Karpas-422 (cell line): ENCODE results near the gene CHCHD6. TPM values are rescaled to one million over a fixed set of nuclear protein-coding genes. Genes with fewer than 3 reads are reported as not detected.

Experiments
- DNase-seq: peaks from one replicate; pipeline ENCODE4 v3.0.0-alpha.2; 2015
- H2AFZ ChIP-seq: fragments of 200-600 bp; sonication (generic); 2 replicates; pipeline ENCODE4 v1.6.1; 2014; ENCODE audit warnings: antibody characterized with exemption, low read length, mixed read lengths
- H3K27ac ChIP-seq: fragments of 200-600 bp; sonication (generic); 2 replicates; pipeline ENCODE4 v1.5.1; 2014; ENCODE audit warnings: mild to moderate bottlenecking, low read length, moderate library complexity
- H3K27me3 ChIP-seq: fragments of 200-600 bp; sonication (generic); 2 replicates; pipeline ENCODE4 v1.6.1; 2014; ENCODE audit warnings: low read length, mixed read lengths
- H3K36me3 ChIP-seq: fragments of 200-600 bp; sonication (generic); 2 replicates; pipeline ENCODE4 v1.6.1; 2014; ENCODE audit warnings: low read length, mixed read lengths; ENCODE audit not compliant: insufficient read depth
- H3K4me1 ChIP-seq: fragments of 200-600 bp; sonication (generic); 2 replicates; pipeline ENCODE4 v1.6.1; 2014; ENCODE audit warnings: mild to moderate bottlenecking, low read length, mixed read lengths
- H3K4me2 ChIP-seq: fragments of 200-600 bp; sonication (generic); 2 replicates; pipeline ENCODE4 v1.6.1; 2014; ENCODE audit warnings: low read length, low read depth, mild to moderate bottlenecking; ENCODE audit not compliant: poor library complexity, severe bottlenecking
- H3K4me3 ChIP-seq: fragments of 200-600 bp; sonication (generic); 2 replicates; pipeline ENCODE4 v1.5.1; 2014; ENCODE audit warnings: mild to moderate bottlenecking, antibody characterized with exemption, low read length, mixed read lengths
- H3K79me2 ChIP-seq: fragments of 200-600 bp; sonication (generic); 2 replicates; pipeline ENCODE4 v1.6.1; 2014; ENCODE audit warnings: mild to moderate bottlenecking, low read length, mixed read lengths
- H3K9ac ChIP-seq: fragments of 200-600 bp; sonication (generic); 2 replicates; pipeline ENCODE4 v1.6.0; 2014; ENCODE audit warnings: low read length
- H3K9me2 ChIP-seq: fragments of 200-600 bp; sonication (generic), shearing (Covaris generic); replicated peaks from 2 replicates; pipeline ENCODE4 v1.6.0; 2014; ENCODE audit warnings: mild to moderate bottlenecking, low read length, moderate library complexity; ENCODE audit not compliant: insufficient read depth
- H3K9me3 ChIP-seq: fragments of 300-700, 200-600 bp; sonication (generic); 2 replicates; pipeline ENCODE4 v1.6.1; 2014; ENCODE audit warnings: low read length, mixed read lengths
- H4K20me1 ChIP-seq: fragments of 200-600 bp; sonication (generic); 2 replicates; pipeline ENCODE4 v1.6.1; 2014; ENCODE audit warnings: mild to moderate bottlenecking, antibody characterized with exemption, low read length, low read depth; ENCODE audit not compliant: insufficient read depth
- total RNA-seq: library from RNA; depleted of rRNA; stranded (reverse); fragments of >200 nt; shearing (Covaris generic); gene quantifications from 2 replicates; pipeline ENCODE4 v1.2.3, GENCODE V29; 2014; ENCODE audit warnings: low replicate concordance

CHCHD6 gene
- total RNA-seq, 1 experiment from 2014 or later, result 12.8 TPM

- Histone ChIP-seq H4K20me1 (0 out of 2 replicates have a peak, but pooled peaks cover 3% of the 10 kb centered on the region), H3K4me3 (no peak overlapping the region), H3K36me3 (no peaks in the 10 kb centered on the region), H3K4me2 (no peak overlapping the region), H3K27me3 (no peaks in the 10 kb centered on the region), H3K9me3 (no peaks in the 10 kb centered on the region), H3K79me2 (no peaks in the 10 kb centered on the region), H3K9ac (no peak overlapping the region), H3K27ac (no peak overlapping the region), H3K9me2 (no peaks in the 10 kb centered on the region), H3K4me1 (no peaks in the 10 kb centered on the region), H2AFZ (no peak overlapping the region)
- DNase-seq, result no peak
These were observed 263.3 kb downstream of the CHCHD6 start for GRCh38 chr3:126967386-126967785.

GRCh38 chr3:126968391-126969390, 264.7 kb downstream of the CHCHD6 start:
- Histone ChIP-seq H2AFZ (no peak overlapping the region), H3K9ac (no peak overlapping the region), H3K4me3 (no peak overlapping the region), H3K4me2 (no peak overlapping the region), H3K27me3 (no peaks in the 10 kb centered on the region), H3K27ac (no peak overlapping the region), H3K36me3 (no peaks in the 10 kb centered on the region), H3K9me2 (no peaks in the 10 kb centered on the region), H3K9me3 (no peaks in the 10 kb centered on the region), H3K79me2 (no peaks in the 10 kb centered on the region), H3K4me1 (peaks cover 7% of the 10 kb centered on the region), H4K20me1 (0 out of 2 replicates have a peak, but pooled peaks cover 3% of the 10 kb centered on the region)
- no peak for DNase-seq

- 0 out of 2 replicates have a peak, but pooled peaks cover 3% of the 10 kb centered on the region for H4K20me1 ChIP-seq
- H2AFZ ChIP-seq, result no peak overlapping the region
- H3K4me2 ChIP-seq, result no peak overlapping the region
- H3K9me3 ChIP-seq, result no peaks in the 10 kb centered on the region
- H3K79me2 ChIP-seq, result no peaks in the 10 kb centered on the region
- no peak overlapping the region for H3K9ac ChIP-seq
- DNase-seq, result no peak
- H3K36me3 ChIP-seq, result no peaks in the 10 kb centered on the region
- no peak overlapping the region for H3K27ac ChIP-seq
- H3K9me2 ChIP-seq, result no peaks in the 10 kb centered on the region
- no peak overlapping the region for H3K4me3 ChIP-seq
- no peaks in the 10 kb centered on the region for H3K27me3 ChIP-seq
- H3K4me1 ChIP-seq, result peaks cover 7% of the 10 kb centered on the region
These were observed 265.5 kb downstream of the CHCHD6 start for GRCh38 chr3:126969586-126969985.

- H4K20me1 ChIP-seq, result 0 out of 2 replicates have a peak, but pooled peaks cover 3% of the 10 kb centered on the region
- H3K27me3 ChIP-seq, result no peaks in the 10 kb centered on the region
- DNase-seq, result no peak
- H3K4me3 ChIP-seq, result no peak overlapping the region
- no peaks in the 10 kb centered on the region for H3K79me2 ChIP-seq
- H3K27ac ChIP-seq, result no peak overlapping the region
- no peak overlapping the region for H3K9ac ChIP-seq
- no peaks in the 10 kb centered on the region for H3K9me2 ChIP-seq
- H3K4me2 ChIP-seq, result no peak overlapping the region
- H3K36me3 ChIP-seq, result no peaks in the 10 kb centered on the region
- peaks cover 7% of the 10 kb centered on the region for H3K4me1 ChIP-seq
- no peak overlapping the region for H2AFZ ChIP-seq
- no peaks in the 10 kb centered on the region for H3K9me3 ChIP-seq
These were observed 266.1 kb downstream of the CHCHD6 start for GRCh38 chr3:126970101-126970500.

GRCh38 chr3:126970921-126971320, 266.9 kb downstream of the CHCHD6 start:
- DNase-seq, result no peak
- Histone ChIP-seq H3K9ac (no peak overlapping the region), H4K20me1 (0 out of 2 replicates have a peak, but pooled peaks cover 3% of the 10 kb centered on the region), H3K27ac (no peak overlapping the region), H3K4me2 (no peak overlapping the region), H3K79me2 (no peaks in the 10 kb centered on the region), H2AFZ (no peak overlapping the region), H3K36me3 (no peaks in the 10 kb centered on the region), H3K4me3 (no peak overlapping the region), H3K9me2 (no peaks in the 10 kb centered on the region), H3K27me3 (no peaks in the 10 kb centered on the region), H3K4me1 (peaks cover 7% of the 10 kb centered on the region), H3K9me3 (no peaks in the 10 kb centered on the region)

GRCh38 chr3:126971891-126972351, 267.9 kb downstream of the CHCHD6 start:
- Histone ChIP-seq H2AFZ (no peak overlapping the region), H3K4me2 (no peak overlapping the region), H4K20me1 (no peaks in the 10 kb centered on the region), H3K27me3 (no peaks in the 10 kb centered on the region), H3K9me2 (no peaks in the 10 kb centered on the region), H3K9ac (no peak overlapping the region), H3K27ac (no peak overlapping the region), H3K4me3 (no peak overlapping the region), H3K79me2 (no peaks in the 10 kb centered on the region), H3K36me3 (no peaks in the 10 kb centered on the region), H3K9me3 (no peaks in the 10 kb centered on the region), H3K4me1 (peaks cover 7% of the 10 kb centered on the region)
- DNase-seq, result no peak

- Histone ChIP-seq H3K4me1 (peaks cover 7% of the 10 kb centered on the region), H3K79me2 (no peaks in the 10 kb centered on the region), H3K9me2 (no peaks in the 10 kb centered on the region), H2AFZ (no peak overlapping the region), H3K36me3 (no peaks in the 10 kb centered on the region), H3K4me2 (no peak overlapping the region), H3K27me3 (no peaks in the 10 kb centered on the region), H3K9ac (no peak overlapping the region), H3K4me3 (no peak overlapping the region), H3K9me3 (no peaks in the 10 kb centered on the region), H3K27ac (no peak overlapping the region), H4K20me1 (no peaks in the 10 kb centered on the region)
- peak; percentile 67 for DNase-seq
These were observed 268.8 kb downstream of the CHCHD6 start for GRCh38 chr3:126972866-126973265.

GRCh38 chr3:126973814-126974213, 269.8 kb downstream of the CHCHD6 start:
- no peak overlapping the region for H3K27ac ChIP-seq
- H3K36me3 ChIP-seq, result no peaks in the 10 kb centered on the region
- no peak overlapping the region for H3K4me2 ChIP-seq
- no peak for DNase-seq
- H3K27me3 ChIP-seq, result no peaks in the 10 kb centered on the region
- no peaks in the 10 kb centered on the region for H3K79me2 ChIP-seq
- no peak overlapping the region for H2AFZ ChIP-seq
- no peaks in the 10 kb centered on the region for H3K9me3 ChIP-seq
- H3K9ac ChIP-seq, result no peak overlapping the region
- no peaks in the 10 kb centered on the region for H3K9me2 ChIP-seq
- H4K20me1 ChIP-seq, result no peaks in the 10 kb centered on the region
- no peak overlapping the region for H3K4me3 ChIP-seq
- peaks cover 7% of the 10 kb centered on the region for H3K4me1 ChIP-seq
